NCI-H2171 treated with DMSO at 0.1 percent for 48 hours (cell line): ENCODE data around the gene MROH7.

ENCODE experiments used
- DNase-seq: peaks from one replicate; lab custom pipeline; 2025; lab: John Stamatoyannopoulos, UW

The MROH7 gene

DNA sequence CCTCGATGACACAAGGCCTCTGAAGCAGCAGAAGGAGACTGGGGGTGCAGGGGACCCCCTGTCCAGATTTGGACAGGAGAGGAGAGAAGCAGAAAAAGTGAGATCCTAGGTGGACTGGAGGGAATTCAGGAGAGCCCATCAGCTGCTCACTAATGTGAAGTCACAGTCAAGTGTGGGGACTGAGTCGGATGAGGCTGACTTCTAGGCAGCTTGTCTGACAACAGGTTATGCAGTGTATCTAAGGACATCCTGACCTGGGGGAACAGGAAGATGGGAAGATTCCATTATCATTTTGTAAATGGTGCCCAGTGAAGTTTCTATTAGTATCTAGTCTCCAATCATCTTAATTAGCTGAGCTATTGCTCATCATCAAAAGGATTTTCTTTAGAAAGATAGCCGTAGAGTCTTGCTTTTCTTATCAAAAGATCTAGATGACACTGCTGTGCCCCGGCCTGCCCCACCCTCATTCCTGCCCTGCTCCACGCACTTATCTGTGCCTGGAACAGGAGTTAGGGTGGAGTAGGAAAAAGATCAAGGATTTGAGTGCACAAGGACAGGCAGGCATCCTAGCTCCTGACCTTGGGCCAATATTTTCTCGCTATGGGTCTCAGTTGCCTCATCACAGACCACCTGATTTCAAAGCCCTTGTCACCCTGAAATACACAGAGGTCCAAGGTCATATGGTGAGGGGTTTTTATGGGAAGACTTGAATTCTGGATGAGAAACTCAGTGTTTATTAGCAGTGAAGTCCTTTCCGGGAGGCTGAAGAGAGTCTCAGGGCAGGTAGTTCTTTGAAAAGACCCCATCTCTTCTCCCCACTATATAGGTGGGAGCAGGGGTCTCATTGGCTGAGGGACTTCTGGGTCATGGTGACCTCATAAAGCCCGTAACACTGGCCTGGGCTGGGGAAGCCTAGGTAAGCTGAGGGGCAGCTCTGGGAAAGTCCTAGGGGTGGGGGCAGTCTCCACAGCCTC lies at the start of gene MROH7:
Gene MROH7 (plus strand): TSS at position 924 of the 974 bp plus-strand sequence. CDS start 11,141 bp downstream, outside the sequence.
- no peak for DNase-seq

- no peak for DNase-seq
Observed at GRCh38 chr1:54593571-54594160, 47.9 kb upstream of the MROH7 start.

DNA sequence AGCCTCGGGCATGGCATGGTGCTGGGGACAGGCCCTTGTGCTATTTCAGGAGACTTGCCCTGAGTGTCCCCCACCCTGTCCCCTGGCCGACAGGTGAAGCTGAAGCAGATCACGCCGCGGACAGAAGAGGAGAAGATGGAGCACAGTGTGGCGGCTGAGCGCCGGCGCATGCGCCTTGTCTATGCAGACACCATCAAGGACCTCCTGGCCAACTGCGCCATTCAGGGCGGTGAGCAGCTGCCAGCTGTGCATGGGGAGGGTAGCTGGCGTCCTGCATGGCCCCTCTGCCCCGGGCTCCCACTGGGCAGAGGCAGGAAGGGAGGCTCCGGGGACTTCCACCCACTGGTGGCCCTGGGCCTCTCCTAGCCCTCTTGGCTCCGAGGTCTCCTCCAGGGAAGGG lies 47.1 kb upstream of the MROH7 start:
- no peak for DNase-seq

GRCh38 chr1:54595956-54596498 lies 45.6 kb upstream of the MROH7 start:
- DNase-seq: no peak

DNA sequence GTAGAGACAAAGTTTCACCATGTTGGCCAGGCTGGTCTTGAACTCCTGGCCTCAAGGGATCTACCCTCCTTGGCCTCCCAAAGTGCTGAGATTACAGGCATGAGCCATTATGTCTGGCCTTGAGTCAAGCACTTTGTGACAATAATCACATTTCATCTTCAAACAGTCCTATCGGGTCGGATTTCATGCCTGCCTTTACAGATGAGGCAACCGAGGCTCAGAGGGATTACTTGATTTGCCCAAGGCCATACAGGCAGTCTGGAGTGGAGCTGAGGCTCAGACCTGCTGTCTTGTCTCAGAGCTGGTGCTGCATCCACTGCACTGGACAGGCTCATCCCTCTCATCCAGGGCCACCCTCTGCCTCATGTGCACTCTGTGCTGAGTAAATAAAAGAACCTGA lies 44.8 kb upstream of the MROH7 start:
- no peak for DNase-seq

DNA sequence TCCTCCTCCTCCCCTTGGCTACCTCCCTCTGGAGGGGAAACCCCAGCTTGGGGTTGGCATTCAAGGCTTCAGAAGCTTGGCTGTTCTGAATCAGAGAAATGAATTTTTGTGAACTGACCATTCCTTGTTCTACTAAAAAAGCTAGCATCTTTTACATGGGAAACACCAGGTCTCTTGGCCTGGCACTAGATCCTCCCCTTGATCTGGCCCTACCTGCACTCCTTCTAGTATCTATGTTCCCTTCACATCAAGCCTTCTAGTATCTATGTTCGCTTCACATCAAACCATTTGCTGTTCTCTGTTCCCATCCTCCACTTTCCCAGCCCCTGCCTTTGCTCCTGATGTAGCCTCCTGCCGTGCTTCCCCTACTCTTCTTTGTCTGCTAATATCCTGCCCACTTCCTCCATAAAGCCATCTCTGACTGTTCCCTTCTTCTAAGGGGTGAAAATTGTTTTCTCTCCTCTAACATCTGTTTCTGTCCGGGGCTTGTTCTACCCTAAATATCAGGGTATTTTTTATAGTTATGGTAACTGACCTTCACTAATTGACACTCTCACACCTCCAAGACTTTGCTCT lies 44.0 kb upstream of the MROH7 start:
- DNase-seq: no peak

DNA sequence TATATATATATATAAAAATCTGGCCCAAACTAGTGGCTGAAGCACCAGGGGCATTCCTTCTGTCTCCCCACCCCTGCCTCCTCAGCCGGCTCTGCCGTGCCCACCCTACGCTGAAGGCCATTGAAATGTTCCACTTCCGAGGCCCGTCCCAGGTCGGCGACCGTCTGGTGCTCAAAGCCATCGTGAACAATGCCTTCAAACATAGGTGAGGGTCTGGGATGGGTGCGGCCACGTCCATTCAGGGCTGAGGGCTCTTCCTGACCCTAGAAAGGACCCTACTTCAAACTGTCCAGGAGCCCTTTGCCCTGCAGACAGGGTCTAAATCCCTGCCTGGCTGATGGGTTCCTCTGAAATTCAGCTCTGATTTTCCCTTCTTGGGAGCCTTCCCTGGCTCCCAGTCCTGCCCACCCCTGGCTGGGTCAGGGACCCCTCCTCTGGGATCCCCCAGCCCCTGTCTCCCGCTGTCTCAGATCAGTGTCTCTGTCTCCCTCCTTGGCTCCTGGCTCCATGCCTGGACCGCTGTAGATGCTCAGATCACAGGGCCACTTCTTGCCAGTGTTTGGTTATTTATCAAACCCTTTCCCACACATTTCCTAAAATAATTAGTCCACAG lies 42.3 kb upstream of the MROH7 start:
- DNase-seq: no peak

- no peak for DNase-seq
Observed at GRCh38 chr1:54600947-54601721, 40.5 kb upstream of the MROH7 start.

DNA sequence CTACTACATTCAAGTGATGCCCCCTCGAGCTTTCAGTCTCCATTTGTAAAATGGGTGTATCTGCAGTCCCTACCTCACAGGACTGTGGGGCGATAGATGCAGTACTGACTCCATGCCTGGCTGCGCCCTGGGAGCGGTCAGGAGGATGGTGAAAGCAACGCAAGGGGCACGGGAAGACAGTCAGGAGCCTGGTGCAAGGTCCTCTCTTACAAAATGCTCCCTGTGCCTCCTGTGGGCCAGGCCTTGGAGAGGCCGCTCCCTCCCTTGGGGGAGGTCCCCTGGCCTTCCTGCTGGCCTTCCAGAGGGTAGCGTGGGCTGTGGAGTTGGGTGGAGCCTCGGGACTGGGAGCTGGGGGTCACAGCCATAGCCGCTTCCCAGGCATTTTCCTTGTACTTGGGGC lies 39.9 kb upstream of the MROH7 start:
- DNase-seq: no peak

DNA sequence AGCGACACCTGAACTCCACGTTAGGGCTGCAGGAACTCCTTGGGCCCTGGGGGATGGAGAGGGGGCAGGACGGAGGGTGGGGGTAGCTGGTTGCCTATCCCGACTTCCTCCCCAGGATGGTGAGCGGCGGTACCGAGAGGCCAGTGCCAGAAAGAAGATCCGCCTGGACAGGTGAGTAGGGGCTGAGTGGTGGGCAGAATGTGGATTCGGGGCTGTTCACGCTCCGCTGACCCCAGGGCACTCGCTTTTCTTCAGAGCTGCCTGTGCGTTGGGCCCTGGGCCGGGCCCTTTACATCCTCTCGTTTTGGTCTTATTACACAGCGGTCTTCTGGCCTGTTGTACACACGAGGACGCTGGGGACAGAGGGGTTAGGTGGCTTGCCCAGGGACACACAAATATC lies 39.0 kb upstream of the MROH7 start:
- DNase-seq: no peak

GRCh38 chr1:54603241-54603640 lies 38.3 kb upstream of the MROH7 start:
- no peak for DNase-seq

GRCh38 chr1:54604051-54604450 lies 37.5 kb upstream of the MROH7 start:
- DNase-seq: no peak

GRCh38 chr1:54604572-54605370 lies 36.8 kb upstream of the MROH7 start:
- DNase-seq: no peak

DNA sequence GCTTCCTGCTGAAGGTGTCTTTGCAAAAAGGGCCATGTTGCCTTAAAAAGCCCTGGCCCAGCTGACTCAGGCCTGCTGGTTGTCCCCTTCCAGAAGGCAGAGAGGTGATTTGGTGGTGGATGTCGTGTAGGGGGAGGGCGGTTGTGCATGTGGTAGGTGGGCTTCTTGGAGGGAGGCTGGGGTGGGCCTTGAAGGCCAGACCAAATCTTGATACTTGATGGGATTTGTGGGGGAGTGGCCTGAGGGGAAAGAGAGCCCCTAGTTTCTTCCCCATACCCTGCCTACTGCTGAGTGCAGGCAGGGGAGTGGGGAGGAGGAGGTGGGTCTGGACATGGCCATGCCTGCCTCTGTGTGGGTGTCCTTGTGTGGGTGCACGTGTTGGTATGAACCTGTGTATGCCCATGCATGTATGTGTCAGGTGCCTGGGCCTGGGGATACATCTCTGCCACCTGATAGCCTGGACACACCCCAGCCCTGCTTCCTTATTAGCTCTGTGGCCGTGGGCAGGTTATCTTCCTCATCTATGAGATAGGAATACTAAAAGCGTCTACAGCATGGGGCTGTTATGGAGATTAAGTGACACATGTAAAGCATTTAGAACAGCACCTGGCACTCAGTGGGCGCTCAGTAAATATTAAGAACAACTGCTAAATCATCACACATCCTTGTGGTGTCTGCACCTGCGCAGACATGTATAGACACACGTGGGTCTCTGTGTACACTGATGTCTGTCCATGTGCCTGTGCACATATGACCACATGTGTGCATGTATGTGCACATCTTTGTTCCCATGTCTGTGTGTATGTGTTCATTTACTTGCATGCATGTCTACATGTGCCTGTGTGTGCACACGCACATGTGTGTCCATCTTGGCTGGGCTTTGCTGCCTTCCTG lies 35.2 kb upstream of the MROH7 start:
- no peak for DNase-seq

DNA sequence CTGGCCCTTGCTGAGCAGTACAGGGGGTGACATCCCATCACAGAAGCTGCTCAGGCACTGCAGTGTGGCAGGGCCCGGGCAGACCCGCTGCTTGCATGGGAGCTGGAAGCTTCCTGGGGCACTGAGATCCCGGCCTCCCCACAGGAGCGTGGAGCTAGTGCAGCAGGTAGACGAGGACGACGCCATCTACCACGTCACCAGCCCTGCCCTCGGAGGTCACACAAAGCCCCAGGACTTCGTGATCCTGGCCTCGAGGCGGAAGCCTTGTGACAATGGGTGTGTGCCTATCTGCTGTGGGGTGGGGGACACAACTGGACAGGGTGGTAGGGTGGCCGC lies 34.6 kb upstream of the MROH7 start:
- DNase-seq: no peak

DNA sequence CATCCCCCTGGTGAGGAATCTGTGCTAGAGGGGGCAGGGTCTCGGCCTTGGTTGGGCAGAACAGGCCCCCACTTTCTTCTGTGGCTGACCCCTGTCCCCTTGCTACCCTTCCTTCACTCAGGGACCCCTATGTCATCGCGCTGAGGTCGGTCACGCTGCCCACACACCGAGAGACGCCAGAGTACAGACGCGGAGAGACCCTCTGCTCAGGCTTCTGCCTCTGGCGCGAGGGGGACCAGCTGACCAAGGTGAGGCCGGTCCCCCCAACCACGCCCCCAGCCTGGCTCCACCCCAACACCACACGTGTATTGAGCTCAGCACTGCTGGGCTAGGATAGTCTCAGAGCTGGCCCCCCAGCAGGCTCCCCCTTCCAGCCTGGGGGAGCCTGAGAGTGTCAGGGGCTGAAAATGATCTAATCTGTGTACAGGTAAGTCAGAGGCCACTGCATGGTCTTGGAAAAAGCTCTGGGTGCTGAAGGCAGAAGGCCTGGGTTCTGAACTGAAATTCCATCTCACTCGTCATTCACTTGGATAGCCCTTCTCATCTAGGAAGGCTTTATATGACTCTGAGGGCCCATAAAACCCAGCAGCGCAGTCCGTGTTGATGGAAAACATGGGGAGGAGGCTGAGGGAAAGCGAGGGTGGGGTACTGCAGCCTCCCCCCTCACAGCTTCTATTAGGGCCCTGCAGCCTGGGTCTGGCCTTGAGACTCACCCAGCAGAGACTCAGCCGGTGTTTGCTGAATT lies 33.6 kb upstream of the MROH7 start:
- no peak for DNase-seq

- no peak for DNase-seq
Observed at GRCh38 chr1:54608566-54609230, 32.9 kb upstream of the MROH7 start.

DNA sequence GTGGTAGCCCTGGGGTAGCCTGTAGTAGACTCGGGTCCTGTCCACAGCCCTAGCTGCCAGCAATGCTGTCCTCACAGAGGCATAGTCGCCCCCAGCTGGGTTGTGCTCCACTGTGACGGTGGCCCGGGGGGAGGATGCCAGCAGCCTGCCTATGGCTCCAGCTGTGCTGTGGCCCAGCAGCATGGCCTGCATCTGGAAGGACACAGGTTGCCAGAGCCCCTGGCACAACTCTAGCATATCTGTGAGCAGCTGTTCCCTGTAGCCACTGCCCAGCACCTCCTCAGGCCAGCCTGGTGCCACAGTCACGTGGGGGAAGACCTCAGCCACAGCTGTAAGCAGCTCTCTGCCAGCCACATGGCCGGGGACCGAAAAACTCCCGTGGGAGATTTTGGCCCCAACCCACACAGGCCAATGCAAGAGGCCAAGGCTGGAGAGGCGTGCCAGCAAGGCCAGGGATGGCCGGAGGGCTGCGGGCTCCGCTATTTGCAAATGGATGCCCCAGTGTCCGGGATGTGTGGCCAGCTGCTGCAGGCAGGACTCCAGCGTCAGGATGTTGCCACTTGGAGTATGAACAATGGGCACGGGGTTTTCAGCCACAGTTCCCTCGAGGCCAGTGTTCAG lies 32.2 kb upstream of the MROH7 start:
- DNase-seq: no peak
